Midbrain (tissue), 1 donor: Measurements from ENCODE around the gene DYNLT2.
A peak's percentile ranks its signal among the peaks of the same experiment; 100 is the strongest.

Source experiments
- DNase-seq: peaks from one replicate; lab custom pipeline; 2025; lab: John Stamatoyannopoulos, UW

Gene DYNLT2

GRCh38 chr6:169751242-169752073, at the start of gene DYNLT2, which contains the start of gene ERMARD:
DYNLT2 (minus strand) TSS chr6:169751572; CDS start chr6:169751458, 114 bp downstream.
ERMARD (plus strand) TSS chr6:169751622; CDS start chr6:169751658, 36 bp downstream.
- peak; percentile 95 for DNase-seq

DNA sequence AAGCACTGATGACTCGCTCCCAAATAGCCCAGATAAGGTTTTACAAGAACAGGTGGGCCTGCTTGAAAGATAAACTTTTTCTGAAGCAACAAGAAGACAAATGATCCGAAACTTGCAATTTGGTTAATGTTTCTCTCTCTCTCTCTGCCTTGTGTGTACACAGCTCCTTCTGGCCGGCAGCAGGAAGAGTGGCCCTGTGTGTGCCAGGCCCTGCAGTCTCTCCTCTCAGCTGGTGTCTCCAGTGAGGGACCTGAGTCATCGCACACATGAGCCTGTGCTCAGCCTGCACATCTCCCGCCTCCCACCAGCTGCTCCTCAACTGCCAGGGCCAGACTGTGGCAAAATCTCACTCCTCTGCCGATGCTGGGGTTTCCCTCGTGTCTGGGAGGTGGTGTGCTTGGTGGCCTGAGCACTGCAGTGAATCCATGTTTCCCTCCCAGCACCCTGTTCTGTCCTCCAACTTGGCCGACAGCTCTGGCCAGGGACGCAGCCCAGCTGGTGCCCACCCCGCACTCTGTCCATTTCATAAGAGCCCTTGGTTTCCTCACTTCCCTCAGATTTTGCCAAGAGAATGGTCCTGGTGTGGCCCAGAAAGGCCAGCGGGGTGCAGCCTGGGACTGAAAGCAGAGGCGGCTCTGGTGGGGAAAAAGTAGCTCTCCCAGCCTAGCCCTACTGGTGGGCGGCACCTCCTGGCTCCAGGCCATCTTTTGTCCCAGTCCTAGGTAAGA, 49.5 kb upstream of the DYNLT2 start:
- DNase-seq: no peak

DNA sequence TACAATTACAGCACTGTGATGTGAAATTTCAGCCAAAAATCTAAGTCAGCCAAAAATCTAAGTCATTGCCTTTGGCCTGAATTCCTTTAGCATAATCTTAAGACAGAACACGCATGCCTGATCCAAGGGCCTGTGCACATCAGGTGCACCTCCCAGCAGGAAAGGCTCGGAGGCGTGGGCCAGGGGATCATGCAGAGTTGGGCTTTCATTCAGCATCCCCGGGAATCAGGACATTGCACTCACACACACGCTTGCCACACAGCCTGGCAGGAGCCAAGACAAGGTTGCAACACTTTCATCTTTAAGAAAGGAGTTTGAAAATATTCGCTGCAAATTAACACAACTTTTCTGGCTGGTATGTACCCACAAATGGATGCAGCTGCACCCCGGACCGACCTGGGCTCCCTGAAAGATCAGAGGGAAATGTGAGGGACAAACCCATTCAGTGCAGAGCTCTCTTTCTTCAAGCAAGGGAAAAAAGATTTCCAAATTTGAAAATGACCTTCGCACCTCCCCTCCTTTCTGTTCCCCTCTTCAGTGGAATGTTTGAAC, 48.8 kb upstream of the DYNLT2 start:
- no peak for DNase-seq

DNA sequence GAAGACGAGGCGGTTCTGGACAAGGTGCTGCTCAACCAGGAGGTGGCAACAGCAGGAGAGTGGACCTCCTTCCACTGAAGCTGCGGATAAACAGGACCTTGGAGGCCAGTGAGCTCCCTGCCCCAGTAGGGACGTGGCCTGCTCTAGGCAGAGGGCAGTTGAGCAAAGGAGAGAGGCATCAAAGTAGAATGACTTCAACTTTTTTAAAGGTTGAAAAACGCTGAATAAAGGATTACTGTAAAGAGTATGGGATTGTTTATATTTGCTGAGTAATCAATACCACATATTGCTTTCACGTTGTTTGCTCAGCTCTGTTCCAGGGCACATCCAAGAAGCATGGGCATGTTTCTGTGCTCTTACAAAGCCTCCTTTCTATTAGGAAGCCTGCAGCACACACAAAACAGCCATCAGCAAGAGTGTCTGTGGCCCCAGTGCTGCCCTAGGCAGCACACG, 48.1 kb upstream of the DYNLT2 start:
- peak; percentile 40 for DNase-seq

DNA sequence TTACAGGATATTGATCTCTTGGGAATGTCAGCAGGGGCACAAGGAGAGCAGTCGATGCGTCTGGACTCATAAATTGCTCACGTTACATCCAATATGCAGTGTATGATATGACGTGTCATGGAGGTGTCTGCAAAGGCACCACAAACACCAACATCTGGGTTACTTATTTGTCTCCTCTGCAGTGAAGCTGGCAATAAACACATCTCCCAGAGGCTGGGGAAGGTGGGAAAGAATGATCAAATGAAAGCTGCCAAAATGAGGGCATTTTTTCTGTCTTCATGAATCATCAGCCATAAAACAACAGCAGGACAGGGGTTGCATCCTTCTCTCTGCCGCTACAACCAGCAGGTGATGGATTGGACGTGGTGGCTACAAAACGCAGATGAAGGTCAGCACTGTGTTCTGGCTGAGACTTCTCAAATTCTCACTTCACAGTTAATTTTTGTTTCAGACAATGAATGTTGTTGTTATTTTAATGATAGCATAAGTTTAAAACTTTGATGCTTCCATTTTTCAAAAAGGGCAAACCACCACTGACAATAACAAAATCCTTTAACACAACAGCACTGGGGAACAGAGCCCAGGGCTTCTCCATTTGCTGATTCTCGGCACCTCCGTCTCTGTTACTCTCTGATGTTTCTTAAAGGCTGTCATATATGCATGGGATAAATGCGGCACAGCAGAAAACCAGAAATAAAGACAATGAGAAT, 47.5 kb upstream of the DYNLT2 start:
- DNase-seq: no peak

- DNase-seq: no peak
Measured at GRCh38 chr6:169795196-169795595, 43.8 kb upstream of the DYNLT2 start.

DNA sequence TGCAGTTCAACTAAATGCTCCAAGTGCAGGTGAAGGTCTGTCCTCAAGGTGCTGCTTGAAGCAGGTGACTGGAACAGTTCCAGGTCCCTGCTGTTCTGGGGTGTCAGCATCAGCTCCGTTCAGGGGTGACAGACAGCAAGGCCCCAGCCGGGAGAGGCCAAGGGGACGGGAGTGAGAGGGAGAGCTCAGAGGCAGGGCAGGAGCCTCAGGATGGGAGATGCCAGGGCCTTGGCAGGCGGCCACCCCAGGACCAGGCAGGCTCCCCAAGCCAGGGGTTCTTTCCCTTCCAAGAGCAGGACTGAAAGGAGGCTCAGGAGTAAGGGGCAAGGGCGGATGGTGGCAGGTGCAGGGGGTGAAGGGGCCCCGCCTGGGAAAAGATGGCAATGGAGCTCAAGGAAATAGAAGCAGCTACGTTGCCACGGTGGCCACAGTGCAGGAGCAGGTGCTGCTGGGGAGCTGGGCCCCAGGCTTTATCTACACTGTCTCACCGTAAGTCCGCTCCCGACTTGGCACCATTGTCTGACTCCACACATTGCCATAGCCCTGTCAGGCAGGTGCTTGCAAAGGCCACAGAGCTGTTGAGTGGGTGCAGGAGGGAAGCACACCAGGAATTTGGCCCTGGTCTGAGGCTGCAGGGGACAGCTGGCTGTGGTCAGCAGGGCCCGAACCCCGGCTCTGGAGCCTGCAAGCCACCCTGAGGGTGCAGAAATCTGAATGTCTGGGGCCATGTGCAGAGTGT, 43.1 kb upstream of the DYNLT2 start:
- DNase-seq: no peak

DNA sequence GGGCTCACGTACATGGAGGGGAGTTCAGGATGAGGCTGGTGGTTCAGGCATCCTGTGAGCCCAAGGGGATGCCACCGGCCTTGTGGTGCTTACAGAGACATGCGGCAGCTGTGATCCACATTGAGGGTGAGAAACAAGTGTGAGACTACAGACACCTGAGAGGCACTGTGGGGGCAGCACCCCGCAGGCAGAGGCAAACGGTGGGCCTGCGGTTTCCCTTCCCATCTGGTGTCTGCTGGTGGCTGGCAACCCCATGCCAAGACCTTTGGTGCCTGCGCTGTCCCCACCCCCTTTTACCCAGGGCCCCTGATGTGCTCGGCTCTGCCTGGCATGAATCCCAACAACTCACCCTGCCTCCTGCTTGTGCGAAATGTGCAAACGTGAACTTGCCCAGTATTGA, 42.0 kb upstream of the DYNLT2 start:
- no peak for DNase-seq

- DNase-seq: no peak
Measured at GRCh38 chr6:169792306-169793015, 41.1 kb upstream of the DYNLT2 start.

- no peak for DNase-seq
Measured at GRCh38 chr6:169791721-169792131, 40.4 kb upstream of the DYNLT2 start.

- peak; percentile 79 for DNase-seq
Measured at GRCh38 chr6:169789944-169790927, 38.9 kb upstream of the DYNLT2 start.

- peak; percentile 30 for DNase-seq
Measured at GRCh38 chr6:169789146-169789943, 38.0 kb upstream of the DYNLT2 start.

GRCh38 chr6:169788809-169789145, 37.4 kb upstream of the DYNLT2 start:
- no peak for DNase-seq

- no peak for DNase-seq
Measured at GRCh38 chr6:169787797-169788196, 36.4 kb upstream of the DYNLT2 start.

- no peak for DNase-seq
Measured at GRCh38 chr6:169786349-169786748, 35.0 kb upstream of the DYNLT2 start.

- no peak for DNase-seq
Measured at GRCh38 chr6:169785566-169785965, 34.2 kb upstream of the DYNLT2 start.

- no peak for DNase-seq
Measured at GRCh38 chr6:169784821-169785340, 33.5 kb upstream of the DYNLT2 start.
